Measurements from ENCODE around the gene SEMA4G. TPM values are rescaled to one million over a fixed set of nuclear protein-coding genes. Genes with fewer than 3 reads are reported as not detected.
A peak's percentile ranks its signal among the peaks of the same experiment; 100 is the strongest.

SEMA4G gene
- total RNA-seq, 4 donors from 2014 or later: 16.5 to 233 (median 185) TPM

DNA sequence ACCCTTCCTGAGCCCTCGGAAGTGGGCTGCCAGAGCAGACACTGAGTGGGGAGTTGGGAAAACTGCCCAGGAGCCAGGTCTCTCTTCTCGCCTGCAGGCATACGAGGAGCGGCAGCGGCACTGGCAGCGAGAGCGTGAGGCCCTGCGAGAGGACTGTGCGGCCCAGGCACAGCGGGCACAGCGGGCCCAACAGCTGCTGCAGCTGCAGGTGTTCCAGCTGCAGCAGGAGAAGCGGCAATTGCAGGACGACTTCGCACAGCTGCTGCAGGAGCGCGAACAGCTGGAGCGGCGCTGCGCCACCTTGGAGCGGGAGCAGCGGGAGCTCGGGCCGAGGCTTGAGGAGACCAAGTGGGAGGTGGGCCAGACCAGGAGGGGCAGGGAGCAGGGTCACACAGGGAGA is 36.1 kb downstream of the SEMA4G start:
- TF ChIP-seq POLR2A (IDR thresholded peaks at IDR 0.05): no peak
- TF ChIP-seq, protein P1, sequence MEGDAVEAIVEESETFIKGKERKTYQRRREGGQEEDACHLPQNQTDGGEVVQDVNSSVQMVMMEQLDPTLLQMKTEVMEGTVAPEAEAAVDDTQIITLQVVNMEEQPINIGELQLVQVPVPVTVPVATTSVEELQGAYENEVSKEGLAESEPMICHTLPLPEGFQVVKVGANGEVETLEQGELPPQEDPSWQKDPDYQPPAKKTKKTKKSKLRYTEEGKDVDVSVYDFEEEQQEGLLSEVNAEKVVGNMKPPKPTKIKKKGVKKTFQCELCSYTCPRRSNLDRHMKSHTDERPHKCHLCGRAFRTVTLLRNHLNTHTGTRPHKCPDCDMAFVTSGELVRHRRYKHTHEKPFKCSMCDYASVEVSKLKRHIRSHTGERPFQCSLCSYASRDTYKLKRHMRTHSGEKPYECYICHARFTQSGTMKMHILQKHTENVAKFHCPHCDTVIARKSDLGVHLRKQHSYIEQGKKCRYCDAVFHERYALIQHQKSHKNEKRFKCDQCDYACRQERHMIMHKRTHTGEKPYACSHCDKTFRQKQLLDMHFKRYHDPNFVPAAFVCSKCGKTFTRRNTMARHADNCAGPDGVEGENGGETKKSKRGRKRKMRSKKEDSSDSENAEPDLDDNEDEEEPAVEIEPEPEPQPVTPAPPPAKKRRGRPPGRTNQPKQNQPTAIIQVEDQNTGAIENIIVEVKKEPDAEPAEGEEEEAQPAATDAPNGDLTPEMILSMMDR (IDR thresholded peaks at IDR 0.05): no peak
- no peaks in the 10 kb centered on the region for H3K9me3 ChIP-seq
- H3K36me3 ChIP-seq: peaks cover 0 to 41% (median 0%) of the 10 kb centered on the region in 3 donors
- peaks cover 0 to 40% (median under 1%) of the 10 kb centered on the region in 4 donors for H3K4me1 ChIP-seq
- H3K27ac ChIP-seq: no peak overlapping the region
- no peak for DNase-seq
- no peaks in the 10 kb centered on the region for H3K27me3 ChIP-seq
- H3K4me3 ChIP-seq: no peak overlapping the region

DNA sequence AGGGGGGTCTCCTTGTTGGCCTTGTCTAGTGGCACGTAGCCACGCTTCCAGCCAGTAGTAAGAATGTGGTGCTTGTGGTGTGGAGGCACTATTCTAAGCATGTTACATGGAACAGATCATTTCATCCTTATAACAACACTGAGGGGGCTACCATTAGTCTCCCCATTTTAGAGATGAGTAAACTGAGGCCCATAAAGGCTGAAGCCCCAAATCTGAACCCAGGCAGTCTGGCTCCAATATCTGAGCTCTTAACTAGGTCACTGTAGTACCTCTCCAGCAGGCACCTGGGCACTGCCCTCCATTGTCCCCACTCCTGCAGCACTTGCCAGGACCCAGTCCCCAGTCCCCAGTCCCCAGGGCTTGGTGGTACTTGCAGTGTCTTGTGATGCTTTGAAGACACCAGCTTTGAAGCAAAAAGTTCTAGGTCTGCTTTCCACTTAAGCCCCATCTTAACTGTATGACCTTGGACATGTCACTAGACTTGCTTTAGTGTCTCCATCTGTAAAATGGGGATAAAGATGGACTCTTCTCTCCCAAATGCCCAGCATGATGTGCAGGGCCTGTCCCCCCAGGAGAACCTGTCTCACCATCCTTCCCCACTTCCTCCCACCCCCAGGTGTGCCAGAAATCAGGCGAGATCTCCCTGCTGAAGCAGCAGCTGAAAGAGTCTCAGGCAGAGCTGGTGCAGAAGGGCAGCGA is 36.7 kb downstream of the SEMA4G start:
- TF ChIP-seq POLR2A (IDR thresholded peaks at IDR 0.05): no peak
- TF ChIP-seq, protein P1 (IDR thresholded peaks at IDR 0.05): no peak
- Histone ChIP-seq H3K27ac (peak overlapping the region in 1 of 4 donors; percentile 51), H3K4me3 (no peak overlapping the region), H3K36me3 (peaks cover 0 to 41% (median 0%) of the 10 kb centered on the region in 3 donors), H3K4me1 (peaks cover 0 to 33% (median 0%) of the 10 kb centered on the region in 4 donors), H3K9me3 (no peaks in the 10 kb centered on the region), H3K27me3 (no peaks in the 10 kb centered on the region)
- no peak for DNase-seq

DNA sequence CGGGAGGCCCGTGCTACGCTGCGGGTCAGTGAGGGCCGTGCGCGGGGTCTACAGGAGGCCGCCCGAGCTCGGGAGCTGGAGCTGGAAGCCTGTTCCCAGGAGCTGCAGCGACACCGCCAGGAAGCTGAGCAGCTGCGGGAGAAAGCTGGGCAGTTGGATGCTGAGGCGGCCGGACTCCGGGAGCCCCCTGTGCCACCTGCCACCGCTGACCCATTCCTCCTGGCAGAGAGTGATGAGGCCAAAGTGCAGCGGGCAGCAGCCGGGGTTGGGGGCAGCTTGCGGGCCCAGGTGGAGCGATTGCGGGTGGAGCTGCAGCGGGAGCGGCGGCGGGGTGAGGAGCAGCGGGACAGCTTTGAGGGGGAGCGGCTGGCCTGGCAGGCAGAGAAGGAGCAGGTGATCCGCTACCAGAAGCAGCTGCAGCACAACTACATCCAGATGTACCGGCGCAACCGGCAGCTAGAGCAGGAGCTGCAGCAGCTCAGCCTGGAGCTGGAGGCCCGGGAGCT is 37.3 kb downstream of the SEMA4G start:
- H3K9me3 ChIP-seq: no peaks in the 10 kb centered on the region
- peaks cover 0 to 29% (median 0%) of the 10 kb centered on the region in 4 donors for H3K4me1 ChIP-seq
- no peak for DNase-seq
- H3K27ac ChIP-seq: peak overlapping the region in 2 of 4 donors; percentile 50 to 51
- TF ChIP-seq POLR2A (IDR thresholded peaks at IDR 0.05): no peak
- TF ChIP-seq, protein P1 (IDR thresholded peaks at IDR 0.05): no peak
- H3K27me3 ChIP-seq: no peaks in the 10 kb centered on the region
- H3K4me3 ChIP-seq: no peak overlapping the region
- H3K36me3 ChIP-seq: peaks cover 0 to 41% (median 0%) of the 10 kb centered on the region in 3 donors

DNA sequence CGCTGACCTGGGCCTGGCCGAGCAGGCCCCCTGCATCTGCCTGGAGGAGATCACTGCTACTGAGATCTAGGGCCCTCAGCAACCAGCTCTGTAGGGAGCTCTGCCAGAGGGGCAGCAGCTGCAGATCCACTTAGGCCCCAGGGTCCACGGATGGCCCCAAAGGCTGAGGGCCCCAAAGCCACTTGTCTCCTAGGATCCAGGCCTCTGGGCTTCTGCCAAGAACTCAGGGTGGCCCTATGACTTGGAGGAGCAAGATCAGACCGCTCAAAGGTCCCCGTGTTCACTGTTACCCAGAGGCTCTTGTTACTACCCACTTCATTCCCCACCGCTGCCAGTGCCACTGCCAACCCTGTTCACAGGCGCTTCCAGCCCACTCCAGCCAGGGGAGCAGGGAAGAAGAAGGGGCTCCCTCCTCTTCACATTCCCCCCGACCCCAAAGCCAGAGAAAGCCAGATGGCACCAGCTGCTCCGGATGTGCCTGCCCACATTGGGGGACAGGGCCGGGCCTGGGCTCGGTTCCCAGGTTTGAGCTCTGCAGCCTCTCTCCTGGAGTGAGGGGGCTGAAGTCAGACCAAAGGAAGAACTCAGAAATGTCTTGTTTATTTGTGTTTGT is 37.9 kb downstream of the SEMA4G start:
- Histone ChIP-seq H3K27ac (peak overlapping the region in 3 of 4 donors; percentile 28 to 51 (median 50)), H3K4me3 (no peak overlapping the region), H3K9me3 (no peaks in the 10 kb centered on the region), H3K27me3 (no peaks in the 10 kb centered on the region), H3K36me3 (peaks cover 0 to 41% (median 0%) of the 10 kb centered on the region in 3 donors), H3K4me1 (peaks cover 0 to 25% (median 0%) of the 10 kb centered on the region in 4 donors)
- DNase-seq: no peak
- TF ChIP-seq, protein P1 (IDR thresholded peaks at IDR 0.05): no peak
- TF ChIP-seq POLR2A (IDR thresholded peaks at IDR 0.05): no peak

DNA sequence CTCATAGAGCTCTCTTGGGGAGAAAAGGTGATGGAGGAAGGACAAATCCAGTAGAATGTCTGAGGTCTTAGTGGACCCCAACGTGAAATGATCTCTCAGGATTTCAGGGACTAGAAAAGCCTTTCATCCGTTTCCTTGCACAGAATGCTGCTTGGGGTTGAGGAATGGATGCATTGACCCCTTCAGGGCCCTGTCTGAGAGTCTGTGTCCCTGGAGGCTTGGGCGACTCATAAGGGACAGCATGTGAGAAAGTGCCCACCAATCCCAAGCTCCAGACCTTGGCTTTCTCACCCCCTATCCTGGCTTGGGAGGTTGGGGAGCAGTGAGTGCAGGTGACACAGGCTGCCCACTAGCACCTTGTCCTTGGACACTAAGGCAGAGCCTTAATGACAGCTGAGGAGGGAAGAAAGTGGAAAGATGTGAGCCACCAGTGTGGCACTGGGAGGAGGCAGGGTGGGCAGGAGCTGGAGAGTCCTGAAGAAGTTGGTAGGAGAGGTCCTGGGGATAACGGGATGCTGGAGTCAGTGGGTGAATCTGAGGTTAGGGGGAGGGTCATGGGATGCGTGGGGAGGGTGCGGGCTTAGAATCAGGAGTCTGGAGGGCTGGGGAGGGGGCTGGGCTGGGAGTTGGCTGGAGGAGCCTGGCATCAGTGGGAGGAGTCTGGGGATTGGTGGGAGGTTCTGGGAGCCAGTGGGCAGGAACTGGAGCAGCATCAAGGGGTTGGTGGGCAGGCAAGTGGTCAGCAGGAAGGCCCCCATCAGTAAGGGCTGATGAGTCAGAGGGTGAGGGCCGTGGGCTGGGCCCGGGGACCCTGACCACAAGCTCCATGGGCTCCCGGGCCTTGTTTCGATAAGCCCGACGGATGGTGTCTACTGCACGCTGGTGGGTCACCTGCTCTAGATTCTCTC is 38.9 kb downstream of the SEMA4G start:
- TF ChIP-seq, protein P1 (IDR thresholded peaks at IDR 0.05): no peak
- TF ChIP-seq POLR2A (IDR thresholded peaks at IDR 0.05): no peak
- no peak for DNase-seq
- peaks cover 0 to 28% (median 3%) of the 10 kb centered on the region in 4 donors for H3K4me1 ChIP-seq
- H3K4me3 ChIP-seq: no peak overlapping the region
- H3K27me3 ChIP-seq: no peaks in the 10 kb centered on the region
- peak overlapping the region in 2 of 4 donors; percentile 5 to 51 for H3K27ac ChIP-seq
- H3K9me3 ChIP-seq: no peaks in the 10 kb centered on the region
- peaks cover 0 to 36% (median 0%) of the 10 kb centered on the region in 3 donors for H3K36me3 ChIP-seq
